Hair follicle dermal papilla cell (primary cell): ENCODE results near the gene CPNE2. TPM values are rescaled to one million over a fixed set of nuclear protein-coding genes. Genes with fewer than 3 reads are reported as not detected.

Source experiments
- total RNA-seq: library from RNA; depleted of rRNA; stranded (reverse); fragments of >200 nt; gene quantifications from 2 replicates; pipeline ENCODE4 v1.2.3, GENCODE V29; 2012

Gene CPNE2
- total RNA-seq, result 25.4 and 29.0 TPM in 2 replicates

DNA sequence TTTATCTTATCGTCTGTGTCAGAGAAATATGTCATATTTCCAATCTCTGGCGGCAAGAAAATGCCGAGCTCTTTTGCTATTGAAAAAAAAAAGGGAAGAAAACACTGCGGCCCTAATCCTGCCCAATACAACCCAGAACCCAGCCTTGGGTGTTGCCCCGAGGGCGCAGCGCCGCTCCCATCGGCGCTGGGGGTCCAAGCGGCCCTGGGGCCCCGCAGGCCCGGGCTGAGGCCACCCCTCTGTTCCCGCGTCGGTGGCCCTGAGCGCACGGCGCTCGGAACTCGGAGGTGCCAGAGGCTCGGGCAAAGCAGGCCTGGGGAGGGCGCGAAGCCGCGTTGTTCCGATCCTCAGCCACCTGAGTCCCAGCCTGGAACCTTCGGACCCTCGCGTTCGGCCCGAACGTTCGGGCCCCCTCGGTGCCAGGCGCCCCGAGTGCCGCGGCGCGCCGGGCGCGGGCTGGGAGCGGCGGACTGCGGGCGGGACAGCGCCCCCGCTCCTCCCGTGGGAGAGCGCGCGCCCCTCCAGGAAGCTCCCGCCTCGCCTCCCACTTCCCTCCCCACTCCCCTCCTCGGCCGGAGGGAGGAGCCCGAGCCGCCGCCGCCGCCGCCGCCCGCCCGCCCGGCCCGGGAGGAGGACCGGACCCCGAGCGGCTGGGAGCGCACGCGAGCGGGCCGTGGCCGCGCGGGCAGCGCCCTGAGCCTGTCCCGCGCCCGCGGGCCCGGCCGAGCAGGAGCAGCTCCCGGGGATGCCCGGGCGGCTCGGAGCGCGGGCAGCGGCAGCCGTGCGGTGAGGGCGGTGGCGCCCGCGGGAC lies at the start of gene CPNE2:
CPNE2 (plus strand) TSS at position 609 of the 811 bp plus-strand sequence. CDS start 18,160 bp downstream, outside the sequence.

DNA sequence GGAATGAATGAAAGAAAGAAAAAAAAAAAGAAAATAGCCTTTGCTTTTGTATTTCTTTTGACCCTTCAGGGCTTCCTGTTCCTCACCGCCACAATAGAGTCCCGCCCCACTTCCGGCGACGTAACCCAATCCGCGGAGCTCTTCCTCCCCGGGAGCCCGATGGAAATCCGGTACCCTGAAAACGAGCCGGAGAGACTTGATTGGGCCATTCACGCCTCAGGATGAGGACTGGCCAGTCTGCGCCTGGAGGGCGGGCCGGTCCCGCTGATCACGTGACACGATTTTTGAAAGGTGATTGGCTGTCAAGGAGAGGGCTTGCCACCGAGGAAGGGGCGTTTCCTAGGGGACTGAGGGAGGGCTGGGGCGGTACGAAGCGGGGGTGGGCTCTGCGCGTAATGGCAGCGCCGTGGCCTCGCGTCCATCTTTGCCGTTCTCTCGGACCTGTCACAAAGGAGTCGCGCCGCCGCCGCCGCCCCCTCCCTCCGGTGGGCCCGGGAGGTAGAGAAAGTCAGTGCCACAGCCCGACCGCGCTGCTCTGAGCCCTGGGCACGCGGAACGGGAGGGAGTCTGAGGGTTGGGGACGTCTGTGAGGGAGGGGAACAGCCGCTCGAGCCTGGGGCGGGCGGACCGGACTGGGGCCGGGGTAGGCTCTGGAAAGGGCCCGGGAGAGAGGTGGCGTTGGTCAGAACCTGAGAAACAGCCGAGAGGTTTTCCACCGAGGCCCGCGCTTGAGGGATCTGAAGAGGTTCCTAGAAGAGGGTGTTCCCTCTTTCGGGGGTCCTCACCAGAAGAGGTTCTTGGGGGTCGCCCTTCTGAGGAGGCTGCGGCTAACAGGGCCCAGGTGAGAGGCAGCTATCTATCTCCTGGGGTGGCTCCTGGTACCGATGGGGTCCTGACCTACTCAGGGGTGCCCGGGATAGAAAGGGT lies 93.8 kb downstream of the CPNE2 start, which contains the start of the genes PSME3IP1 and RSPRY1:
PSME3IP1 (minus strand) TSS at position 95 of the 927 bp plus-strand sequence. CDS start 12,185 bp downstream, outside the sequence.
RSPRY1 (plus strand) TSS at position 385 of the 927 bp plus-strand sequence. CDS start 18,330 bp downstream, outside the sequence.

Other genes with a start within 250 kb of the CPNE2 start
- gene SLC12A3, start 227.4 kb upstream of the CPNE2 start, total RNA-seq, result not detected in 2 replicates
- gene HERPUD1, start 160.4 kb upstream of the CPNE2 start, total RNA-seq, result 133 and 141 TPM in 2 replicates
- gene CETP, start 130.6 kb upstream of the CPNE2 start, total RNA-seq, result 0.16 TPM in 1 of 2 replicates, not detected in the other
- gene NLRC5, start 103.0 kb upstream of the CPNE2 start, total RNA-seq, result 60.2 and 61.2 TPM in 2 replicates
- gene PSME3IP1, start 93.5 kb downstream of the CPNE2 start, total RNA-seq, result 53.8 and 56.5 TPM in 2 replicates
- gene RSPRY1, start 93.7 kb downstream of the CPNE2 start, total RNA-seq, result 49.5 and 61.7 TPM in 2 replicates
- 119 and 126 TPM in 2 replicates for gene ARL2BP, start 152.7 kb downstream of the CPNE2 start, total RNA-seq
- gene PLLP, start 192.1 kb downstream of the CPNE2 start, total RNA-seq, result under 0.01 TPM in 2 replicates